GM21528 (cell line): ENCODE measurements around the gene LSS.
"Not testable (repeated sequence)": the region's sequence is repeated elsewhere in the genome, so short reads cannot be mapped to it uniquely, and the experiment has no call there.

Source experiments
- ATAC-seq: cut with Tn5 transposase; IDR thresholded peaks from one replicate; pipeline ENCODE4 v1.9.1; 2021; ENCODE audit warnings: mild to moderate bottlenecking, moderate library complexity; ENCODE audit not compliant: unreplicated experiment, low FRiP score

LSS gene

DNA sequence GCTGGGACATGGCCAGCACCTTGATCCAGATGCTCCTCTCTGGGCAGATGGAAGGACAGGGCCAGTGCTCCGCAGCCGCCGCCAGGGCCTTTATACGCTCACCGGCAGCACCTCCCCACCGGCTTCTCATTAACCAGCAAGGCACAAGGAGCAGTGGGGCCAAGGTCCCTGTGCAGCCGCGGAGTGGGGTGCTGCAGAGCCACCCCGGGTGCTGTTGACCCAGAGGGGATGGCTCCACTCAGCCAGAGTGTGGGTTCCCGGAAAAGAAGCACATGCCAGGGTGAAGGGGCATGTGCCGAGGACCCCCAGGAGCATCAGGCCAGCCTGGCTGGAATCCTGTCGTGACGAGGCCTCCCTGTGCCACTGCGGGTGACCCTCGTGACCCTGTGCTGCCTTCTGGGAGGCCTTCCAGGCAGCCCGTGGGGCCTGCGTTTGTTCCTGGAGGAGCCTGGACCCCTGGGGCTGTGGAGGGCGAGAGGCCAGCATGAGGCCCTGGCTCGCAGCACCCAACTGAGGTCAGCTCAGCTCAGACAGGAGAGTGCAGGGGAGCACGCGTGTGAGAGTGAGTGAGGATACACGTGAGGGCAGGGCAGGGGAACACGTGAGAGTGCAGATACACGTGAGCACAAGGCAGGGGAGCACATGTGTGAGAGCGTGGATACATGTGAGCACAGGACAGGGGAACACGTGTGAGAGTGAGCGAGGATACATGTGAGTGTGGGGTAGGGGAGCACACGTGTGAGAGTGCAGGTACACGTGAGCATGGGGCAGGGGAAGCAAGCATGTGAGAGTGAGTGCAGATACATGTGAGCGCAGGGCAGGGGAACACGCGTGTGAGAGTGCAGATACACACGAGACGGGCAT, 72.8 kb downstream of the LSS start, which contains the start of gene FTCD:
TSS of gene FTCD (minus strand) at position 66 of the 864 bp plus-strand sequence. CDS start at position 10, 56 bp downstream.
- ATAC-seq: no peak

DNA sequence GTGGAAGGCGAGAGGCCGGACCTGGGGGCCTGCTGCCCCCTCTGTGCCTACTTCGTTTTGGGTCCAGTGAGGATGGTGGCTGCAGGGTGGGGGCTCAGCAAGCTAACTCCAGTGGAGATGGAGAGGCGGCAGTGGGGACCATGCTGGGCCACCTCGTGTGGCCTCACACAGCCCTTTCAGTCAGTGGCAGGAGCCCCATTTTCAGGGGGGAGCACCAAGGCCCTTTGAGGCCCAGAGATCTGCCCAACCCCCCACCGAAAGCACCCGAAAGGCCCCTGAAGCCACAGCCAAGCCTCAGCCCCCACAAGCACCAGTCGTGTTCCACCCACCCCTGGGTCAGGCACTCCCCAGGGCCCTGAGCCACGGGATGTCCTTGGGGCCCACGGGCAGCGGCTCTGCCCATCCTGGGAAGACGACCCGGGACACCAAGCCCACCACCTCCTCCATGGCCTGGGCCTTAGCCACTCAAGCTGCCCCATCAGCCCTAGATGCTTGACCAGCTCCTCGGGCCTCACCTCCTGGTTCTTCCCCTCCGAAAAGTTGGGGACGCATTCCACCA, 73.5 kb downstream of the LSS start:
- no peak for ATAC-seq

DNA sequence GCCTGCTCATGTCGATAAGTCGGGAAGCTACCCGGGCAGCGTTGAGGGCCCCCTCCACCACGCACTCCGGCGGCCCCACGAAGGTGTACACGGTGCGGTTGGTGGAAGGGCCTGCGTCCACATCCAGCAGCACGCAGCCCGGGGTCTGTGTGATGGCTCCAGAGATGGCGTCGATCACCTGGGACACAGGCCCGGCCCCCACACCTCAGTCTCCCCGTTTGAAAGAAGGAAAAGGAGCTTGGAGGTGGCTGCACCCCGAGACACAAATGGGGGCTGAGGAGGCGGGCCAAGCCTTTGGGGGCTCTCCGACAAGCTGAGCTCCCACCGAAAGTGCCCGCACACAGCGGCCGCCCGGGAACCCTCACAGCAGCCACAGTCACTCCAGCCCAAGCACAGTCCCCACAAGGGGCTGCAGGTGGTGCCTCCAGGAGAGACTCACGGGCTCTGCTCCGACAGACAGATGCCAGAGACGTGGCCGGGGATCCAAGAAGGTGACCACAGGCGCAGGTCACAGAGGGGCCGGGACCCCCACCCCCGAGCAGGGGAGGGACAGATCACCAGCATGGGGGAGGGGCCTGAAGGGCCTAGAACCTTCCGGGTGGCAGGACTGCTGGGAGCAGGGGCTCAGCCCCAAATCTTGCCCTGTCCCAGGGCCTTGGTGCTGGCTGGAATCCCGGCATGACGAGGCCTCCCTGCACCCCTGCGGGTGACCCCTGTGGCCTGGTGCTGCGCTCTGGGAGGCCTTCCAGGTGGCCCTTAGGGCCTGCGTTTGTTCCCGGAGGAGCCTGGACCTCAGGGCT, 74.2 kb downstream of the LSS start:
- no peak for ATAC-seq

DNA sequence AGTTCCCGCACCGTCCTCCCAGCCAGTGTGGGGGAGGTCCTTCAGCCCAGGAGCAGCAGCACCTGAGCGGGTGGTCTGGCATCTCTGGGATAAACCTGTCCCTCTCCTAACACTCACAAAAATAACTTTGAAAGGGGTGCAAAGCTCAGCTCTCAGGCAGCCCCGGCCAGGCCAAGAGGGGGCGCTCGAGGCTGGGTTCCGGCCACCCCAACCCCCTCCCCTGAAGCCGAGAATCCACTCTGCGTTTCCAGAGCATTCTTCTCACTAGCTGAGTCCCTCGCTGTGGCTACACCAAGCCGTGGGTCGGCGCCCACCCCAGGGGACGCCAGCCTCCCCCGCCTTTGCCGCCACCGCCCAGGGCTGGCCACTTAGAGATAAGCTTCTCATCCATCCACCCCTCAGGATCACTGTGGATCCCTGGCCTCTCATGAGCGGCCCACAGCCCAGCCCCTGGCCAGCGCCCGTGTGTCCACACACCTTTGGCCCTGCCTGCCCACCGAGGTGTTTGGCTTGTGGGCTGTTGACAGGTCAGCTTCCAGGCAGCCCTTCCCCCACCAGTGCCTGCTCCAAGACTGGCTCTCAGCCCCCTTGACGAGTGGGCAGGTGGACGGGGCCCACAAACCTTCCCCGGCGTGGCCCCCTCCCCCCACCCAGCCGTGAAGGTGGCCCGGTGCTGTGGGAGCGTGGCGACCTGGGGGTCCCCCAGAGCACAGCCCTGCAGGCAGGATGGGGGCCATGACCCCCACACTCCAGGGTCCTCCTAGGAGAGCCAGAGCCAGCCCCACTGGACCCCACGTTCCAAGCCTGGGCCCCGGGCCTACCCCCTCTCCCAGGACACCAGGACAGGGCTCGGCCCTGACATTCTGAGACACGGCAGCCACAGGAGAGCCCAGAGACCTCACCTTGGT, 75.1 kb downstream of the LSS start:
- no peak for ATAC-seq

DNA sequence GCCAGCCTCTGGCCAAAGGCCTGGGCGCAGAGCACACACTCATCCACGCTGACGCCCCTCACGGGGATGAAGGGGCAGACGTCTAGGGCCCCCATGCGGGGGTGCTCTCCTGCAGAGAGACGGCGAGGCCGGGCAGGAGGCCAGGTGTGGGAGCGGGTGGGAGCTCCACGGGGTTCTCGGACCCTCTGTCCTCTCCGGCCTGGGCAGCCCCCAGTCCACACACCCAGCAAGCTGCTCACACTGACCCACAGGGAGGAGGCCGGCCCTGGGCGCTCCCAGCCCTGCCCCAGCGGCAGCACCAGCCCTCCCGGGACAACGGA, 75.7 kb downstream of the LSS start:
- no peak for ATAC-seq

DNA sequence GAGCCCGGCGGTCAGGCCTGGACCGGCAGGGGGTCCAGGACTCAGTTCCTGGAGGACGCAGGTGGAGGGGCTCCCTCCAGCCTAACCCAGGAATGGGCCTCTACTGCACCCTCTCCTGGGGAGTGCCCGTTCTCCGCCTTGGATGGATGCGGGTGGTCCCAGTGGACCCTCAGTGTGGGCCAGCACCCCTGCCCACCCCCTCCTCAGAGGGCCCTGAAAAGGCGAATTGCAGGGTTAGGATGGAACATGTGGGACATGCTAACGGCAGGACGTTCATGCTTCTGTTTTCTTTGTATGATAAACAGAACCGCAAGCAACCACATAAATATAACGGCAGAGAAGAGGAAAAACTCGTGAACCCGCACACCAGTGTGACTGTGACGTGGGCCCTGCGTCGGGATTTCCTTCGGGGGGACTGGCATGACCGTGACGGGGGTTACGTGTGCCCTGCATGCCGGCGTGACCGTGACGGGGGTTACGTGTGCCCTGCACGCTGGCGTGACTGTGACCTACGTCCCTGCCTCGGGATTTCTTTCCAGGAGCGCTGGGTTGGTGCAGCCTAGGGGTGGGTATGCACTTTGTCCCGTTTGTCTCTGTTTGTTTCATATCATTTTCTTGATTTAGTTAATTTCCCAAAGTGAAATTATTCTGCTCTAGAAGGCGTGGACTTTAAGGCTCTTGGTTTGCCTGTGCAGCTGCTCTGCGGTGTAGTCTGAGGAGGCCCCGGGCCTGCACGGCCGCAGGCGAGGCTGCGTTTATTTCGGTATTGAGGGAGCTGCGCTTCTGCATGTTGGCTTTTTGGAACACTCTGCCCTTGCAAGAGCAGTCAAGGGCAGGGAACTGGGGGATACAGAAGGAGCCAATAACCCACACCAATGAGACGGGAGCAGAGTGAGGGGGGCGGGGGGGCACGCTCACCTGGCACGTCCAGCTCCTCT, 76.3 kb downstream of the LSS start:
- ATAC-seq: no peak

DNA sequence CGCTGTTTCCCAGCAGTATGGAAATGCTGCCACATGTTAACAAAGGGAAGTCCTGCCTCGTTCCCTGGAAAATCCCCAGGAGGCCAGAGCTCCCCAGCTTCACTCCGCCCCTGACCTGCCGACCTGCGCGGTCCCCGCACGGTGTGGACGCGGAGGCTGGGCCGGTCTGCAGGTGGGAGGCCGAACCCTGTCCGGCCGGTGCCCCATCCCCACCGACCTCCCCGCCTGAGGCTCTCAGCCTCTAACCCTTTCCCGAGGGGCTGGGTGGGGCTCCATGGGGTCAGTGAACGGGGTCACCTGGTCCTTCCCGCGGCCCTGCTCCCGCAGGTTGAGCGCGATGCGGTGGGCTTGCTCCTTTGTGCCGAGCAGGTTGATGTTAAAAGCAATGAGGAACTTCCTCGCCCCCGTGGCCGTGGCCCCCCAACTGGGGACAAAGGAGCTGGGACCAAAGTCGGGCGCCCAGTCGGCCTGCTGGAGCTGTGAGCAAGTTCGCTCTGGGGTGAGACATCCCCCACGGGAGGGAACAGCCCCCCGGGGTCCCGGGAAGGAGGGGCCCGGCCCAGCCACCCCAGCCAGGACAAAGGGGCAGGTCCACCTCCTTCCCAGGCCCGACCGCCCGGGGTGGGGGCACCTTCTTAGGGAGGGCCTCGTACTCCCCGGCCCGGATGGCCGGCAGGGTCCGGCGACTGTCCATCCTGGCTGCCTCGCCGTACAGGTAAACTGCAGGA, 77.1 kb downstream of the LSS start:
- ATAC-seq: no peak

DNA sequence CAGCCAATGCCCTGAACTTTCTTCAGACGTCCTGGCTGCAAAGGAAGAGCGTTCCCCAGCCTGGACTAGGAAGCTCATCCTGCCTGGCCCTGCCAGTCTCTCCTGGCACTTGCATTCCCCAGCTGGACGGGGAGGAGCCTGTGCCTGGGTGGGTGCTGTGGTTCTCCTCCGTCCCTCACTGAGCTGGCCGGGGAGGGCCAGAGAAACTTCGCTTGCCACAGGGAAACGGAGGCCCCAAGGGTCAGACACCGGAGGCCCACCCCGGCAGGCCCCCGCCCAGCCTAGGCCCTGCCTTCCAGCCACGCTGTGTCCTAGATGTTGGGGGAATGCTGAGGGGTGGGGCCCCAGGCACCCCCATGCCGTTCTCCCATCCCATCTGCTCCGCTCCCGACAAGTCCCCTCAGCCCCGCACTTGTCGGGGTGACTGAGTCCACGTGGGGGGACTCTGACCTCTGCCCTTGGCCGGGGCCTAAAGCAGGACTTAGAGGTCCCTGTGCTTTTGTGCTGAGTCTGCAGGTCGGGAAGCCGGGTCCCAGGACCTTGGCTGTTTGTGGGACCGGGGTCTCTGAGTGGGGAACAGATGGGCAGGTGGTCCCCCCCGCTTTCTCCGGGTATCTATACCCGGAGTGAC, 78.0 kb downstream of the LSS start:
- no peak for ATAC-seq

DNA sequence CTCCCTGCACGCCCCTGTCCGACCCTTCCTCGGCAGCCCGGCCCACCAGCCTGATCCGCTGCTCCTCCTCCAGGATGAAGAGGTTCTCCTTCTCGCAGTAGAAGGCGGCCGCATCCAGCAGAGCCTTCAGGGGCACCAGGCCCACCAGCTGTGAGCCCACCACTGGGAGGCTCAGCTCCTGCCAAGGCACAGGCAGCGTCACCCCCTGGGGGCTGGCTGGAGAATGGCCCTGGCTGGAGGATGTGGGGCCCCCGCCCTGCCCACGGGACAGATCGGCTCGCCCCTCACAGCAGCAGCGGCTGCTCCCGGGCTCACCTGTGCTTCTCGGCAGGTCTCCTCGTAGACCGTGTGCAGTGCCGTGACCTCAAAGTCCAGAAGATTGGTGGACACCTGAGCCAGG, 78.5 kb downstream of the LSS start:
- no peak for ATAC-seq

DNA sequence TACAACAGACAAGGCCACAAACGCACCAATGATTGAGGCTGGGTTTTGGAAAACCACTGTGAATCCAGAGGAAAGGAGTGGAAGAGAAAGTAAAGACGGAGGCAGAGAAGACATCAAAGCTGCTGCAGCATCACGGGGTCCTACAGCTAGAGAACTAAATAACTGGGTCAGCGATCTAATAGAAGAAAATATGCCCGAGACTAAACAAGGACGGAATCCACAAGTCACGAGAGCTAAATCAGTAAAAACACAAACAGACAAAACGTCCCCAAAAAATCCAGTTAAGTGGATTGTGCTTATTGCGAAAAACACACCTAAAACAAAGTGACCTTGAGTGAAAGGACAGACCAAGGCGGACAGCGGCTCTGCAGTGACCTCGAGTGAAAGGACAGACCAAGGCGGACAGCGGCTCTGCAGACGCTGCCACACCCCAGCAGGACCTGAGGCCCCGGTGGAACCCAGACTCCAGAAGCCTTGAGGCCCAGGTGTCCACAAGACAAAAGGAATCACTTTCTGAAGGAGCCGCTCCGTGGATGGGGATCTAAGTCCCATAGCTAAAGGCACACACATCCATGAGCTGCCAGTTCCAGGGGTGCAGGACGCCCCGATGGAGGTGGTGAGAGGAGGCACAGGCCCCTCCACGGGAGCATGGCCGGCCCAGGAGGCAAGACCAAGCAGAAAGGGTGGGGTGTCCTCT, 79.2 kb downstream of the LSS start:
- no peak for ATAC-seq

DNA sequence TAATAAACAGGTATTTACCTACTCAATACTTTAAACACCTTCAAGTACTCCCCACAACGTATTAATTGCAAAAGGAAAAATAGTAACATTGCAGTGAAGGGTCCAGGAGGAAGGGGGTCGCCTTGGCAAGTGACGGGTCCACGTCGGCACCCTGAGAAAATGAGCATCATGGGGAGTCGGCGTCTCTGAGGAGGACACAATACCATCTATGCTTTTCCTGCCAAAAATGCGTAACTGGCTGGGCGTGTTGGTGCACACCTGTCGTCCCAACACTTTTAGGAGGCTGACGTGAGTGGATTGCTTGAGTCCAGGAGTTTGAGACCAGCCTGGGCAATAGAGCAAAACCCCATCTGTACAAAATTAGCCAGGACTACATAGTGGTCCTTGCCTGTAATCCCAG, 80.5 kb downstream of the LSS start:
- ATAC-seq: no peak

DNA sequence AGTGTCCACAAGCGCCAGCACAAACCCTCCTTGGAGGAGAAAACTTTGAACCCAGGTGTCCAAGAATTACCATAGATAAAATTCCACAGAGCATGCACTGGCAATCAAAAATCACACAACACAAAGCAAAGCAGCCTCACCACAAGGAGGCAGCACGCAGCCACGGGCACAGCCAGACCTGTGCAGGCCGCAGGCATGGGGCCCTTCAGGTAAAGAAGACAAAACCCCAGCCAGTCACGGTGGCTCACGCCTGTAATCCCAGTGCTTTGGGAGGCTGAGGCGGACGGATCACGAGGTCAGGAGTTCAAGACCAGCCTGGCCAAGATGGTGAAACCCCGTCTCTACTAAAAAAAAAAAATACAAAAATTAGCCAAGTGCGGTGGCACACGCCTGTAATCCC, 81.1 kb downstream of the LSS start:
- not testable (repeated sequence) for ATAC-seq

DNA sequence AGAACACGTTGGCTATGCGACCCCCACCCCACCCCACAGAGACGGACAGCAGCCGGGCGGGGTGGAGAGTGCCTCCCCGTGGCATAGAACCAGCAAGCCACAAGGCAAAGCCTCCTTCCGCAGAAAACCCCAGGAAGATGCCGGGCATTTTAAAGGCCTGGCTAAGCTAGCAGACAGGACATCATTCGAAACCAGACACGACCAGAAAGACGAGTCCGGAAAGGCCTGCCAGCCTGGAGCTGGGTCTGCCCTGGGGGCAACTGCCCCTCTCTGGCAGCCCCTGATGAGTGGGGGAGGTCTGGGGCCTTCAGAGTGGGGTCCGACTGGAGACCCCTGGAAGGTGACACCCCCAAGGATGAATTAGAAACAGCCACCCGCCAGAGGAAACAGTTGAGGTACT, 81.7 kb downstream of the LSS start:
- ATAC-seq: no peak

DNA sequence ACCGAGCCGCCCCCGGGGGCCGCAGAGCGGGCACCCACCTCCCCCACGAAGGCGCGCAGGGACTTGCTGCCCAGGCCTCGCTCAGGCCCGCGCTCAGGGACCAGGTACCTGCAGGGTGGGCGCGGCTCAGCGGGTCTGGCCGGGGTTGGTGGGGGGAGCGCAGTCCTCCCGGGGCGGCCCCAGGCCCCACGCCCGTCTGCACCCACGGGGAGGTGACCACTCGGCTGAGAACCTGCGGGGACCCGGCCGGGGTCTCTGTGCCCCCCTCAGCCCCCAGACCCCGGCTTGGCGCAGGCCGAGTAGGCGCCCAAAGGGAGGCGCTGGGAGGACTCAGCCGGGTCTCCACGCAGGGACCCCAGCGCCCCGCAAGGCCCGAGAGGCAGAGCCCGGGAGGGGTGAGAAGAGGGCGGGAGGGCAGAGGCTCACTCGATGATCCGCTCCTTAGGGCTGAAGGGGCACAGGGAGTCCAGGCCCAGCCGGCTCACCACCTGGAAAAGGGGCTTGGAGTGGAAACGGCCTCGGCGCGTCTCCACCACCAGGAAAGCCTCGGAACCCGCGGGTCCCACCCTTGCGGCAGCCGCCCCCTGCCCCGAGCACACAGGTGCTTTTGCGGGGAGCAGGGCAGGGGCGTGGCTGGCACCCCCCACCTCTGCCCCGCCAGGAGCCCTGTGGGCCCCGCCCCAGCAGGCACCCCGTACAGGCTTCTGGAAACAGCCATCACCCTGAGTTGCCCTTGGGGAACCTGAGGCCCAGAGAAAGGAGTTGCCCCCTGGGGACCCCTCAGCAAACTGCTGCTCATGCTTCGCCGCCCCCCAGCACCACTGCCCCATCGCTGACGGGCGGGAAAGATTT, 82.5 kb downstream of the LSS start:
- ATAC-seq: no peak

DNA sequence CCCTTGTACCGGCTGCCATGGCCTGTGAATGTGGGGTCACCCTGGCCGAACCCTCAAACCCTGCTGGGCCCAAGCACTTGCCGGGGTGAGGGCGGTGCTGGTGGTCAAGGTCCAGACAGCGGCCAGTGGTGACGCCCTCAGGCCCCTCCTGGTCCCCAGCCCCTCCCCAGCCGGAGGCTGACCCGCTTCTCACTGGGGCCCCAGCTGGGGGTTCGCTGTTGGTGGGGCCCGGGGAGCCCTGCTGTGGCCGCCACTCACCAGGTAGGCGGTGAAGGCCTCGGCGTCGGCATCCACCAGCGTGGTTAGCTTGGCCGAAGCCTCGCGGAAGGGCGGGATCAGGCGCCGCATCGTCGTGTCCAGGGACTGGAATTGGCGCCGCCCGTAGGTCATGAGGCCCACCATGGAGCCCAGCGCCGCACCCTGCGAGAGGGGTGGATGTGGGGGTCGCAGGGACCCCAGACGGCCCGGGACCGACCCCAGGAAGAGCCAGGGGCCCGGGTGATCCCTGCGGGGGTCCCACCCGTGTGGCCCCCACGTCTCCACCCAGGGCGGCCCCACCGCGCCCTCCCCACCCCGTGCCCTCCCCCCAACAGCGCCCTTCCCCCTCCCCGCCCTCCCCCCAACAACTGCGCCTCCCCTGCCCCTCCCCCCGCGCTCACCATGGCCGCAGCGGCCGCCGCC, 83.3 kb downstream of the LSS start:
- no peak for ATAC-seq

DNA sequence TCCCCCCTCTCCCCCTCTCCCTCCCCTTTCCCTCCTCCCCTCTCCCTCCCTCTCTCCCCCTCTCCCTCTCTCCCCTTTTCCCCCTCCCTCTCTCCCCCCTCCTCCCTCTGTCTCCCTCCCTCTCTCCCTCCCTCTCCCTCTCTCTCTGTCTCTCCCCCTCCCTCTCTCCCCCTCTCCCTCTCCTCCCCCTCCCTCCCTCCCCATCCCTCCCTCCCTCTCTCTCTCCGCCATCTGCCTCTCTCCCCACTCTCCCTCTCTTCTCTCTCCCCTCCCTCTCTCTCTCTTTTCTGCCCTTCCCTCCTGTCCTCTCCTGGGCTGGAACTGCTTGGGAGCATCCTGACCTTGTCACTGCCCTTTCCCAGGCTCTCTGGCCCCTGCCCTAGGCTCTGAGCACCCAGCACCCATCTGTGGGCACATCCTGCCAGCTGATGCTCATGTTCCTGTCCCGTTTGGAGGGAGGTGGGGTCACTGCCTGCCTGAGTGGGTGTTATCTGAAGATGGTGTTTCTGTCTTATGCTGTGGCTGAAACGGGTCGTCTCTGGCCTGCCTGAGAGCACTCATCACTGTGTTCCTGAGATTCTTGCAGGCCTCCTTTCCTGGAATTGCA, 84.0 kb downstream of the LSS start:
- no peak for ATAC-seq
